ENCODE measurements around the gene HPS6.
"Not testable (repeated sequence)": the region's sequence is repeated elsewhere in the genome, so short reads cannot be mapped to it uniquely, and the experiment has no call there.

HPS6 gene

DNA sequence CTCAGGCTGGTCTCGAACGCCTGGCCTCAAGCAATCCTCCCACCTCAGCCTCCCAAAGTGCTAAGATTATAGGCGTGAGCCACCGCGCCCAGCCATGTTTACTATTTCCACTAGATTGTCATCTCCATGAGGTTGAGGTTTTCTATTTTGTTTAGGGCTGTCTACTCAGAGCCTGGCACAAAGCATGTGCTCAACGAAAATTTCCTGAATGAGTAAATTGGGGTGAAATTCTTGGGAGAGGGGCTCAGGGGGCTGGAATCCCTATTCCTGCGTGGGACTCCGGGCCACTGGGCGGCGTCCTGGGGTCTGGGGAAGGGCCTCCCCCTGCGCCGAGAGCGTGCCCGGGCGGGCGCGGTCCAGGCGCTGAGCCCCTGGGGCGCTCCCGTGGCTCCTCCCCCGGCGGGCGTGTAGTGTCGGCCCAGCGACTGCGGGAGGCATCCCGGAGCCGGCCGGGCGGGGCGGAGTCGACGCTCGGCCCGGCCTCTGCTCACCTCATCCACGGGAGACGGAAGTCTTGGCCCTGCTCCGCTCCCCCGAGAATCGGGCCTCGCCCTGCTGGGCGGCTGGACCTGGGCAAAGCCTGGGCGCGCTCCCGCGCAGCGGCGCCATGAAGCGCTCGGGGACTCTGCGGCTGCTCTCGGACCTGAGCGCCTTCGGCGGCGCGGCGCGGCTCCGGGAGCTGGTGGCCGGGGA, at the start of gene HPS6:
Gene HPS6 (plus strand): TSS at position 482 of the 693 bp plus-strand sequence. CDS start 126 bp downstream, at position 608.
- peak; percentile 89 for DNase-seq (ENCODE audit: low read depth)

DNA sequence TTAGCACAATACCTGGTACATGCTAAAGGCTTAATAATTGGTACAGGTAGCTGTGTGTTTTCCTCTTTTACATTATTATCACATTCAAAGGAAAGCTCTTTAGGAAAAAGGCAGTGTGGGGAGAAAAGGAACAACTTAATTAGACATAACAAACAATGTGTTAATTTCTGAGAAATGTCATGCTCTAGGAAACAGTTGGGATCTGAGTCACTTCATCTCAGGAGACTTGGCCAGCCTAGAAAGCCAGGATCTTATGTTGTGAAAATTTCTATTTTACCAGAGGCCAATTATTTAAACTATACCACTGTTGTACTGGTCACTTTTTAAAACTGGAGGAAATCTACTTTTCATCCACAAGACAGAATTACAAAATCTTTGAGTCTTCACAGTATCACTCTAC, 48.7 kb upstream of the HPS6 start:
- DNase-seq (ENCODE audit: low read depth) = no peak

DNA sequence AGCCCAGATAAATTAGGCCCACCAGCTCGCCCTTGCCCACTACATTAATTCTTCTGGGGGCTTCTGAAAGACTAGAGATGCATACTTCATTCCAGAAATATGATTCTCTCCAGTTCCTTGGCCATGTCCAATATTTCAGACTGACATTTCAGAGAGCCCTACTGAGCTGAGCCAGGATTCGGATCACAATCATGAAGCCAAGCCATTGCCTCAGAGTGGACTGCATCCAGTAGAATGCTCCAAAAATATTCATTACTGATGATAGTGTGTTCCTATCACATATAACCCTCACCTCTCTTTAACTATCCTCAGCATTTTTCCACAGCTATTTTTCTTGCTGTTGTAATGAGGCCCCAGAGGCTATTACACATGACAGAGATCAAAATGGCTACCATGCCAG, 47.9 kb upstream of the HPS6 start:
- no peak for DNase-seq (ENCODE audit: low read depth)

DNA sequence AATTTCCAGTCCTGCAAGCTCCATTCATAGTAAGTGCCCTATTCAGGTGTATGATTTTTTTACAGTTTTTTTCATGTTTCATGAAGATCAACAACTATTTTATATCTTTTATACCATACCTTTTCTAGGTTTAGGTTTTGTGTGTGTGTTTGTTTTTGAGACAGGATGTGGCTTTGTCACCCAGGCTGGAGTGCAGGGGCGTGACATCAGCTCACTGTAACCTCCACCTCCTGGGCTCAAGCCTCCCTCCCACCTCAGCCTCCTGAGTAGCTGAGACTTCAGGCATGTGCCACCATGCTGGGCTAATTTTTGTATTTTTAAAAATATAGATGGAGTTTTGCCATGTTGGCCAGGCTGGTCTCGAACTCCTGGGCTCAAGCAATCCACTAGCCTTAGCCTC, 44.2 kb upstream of the HPS6 start:
- DNase-seq (ENCODE audit: low read depth) = no peak

- DNase-seq (ENCODE audit: low read depth) = no peak
These were observed 40.4 kb upstream of the HPS6 start for GRCh38 chr10:102024799-102025198.

DNA sequence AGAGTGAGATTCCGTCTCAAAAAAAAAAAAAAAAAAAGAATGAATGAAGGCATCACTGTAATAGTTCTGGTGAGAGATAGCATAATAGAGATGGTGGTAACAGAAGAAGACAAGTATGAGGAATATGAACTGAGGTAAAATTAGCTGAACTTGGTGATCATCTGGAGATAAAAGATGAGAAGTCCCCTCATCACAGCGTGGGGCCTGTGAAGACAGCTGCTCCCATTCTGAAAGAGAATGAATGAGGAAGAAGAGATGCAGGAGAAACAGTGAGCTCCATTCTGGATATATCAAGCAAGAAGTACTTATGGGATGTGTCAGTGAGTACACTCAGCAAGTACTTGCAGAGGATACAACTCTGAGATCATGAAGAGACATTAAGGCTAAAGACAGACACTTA, 37.9 kb upstream of the HPS6 start:
- no peak for DNase-seq (ENCODE audit: low read depth)

- DNase-seq (ENCODE audit: low read depth) = no peak
These were observed 31.4 kb upstream of the HPS6 start for GRCh38 chr10:102033787-102034186.

- not testable (repeated sequence) for DNase-seq (ENCODE audit: low read depth)
These were observed 29.3 kb upstream of the HPS6 start for GRCh38 chr10:102035807-102036206.

DNA sequence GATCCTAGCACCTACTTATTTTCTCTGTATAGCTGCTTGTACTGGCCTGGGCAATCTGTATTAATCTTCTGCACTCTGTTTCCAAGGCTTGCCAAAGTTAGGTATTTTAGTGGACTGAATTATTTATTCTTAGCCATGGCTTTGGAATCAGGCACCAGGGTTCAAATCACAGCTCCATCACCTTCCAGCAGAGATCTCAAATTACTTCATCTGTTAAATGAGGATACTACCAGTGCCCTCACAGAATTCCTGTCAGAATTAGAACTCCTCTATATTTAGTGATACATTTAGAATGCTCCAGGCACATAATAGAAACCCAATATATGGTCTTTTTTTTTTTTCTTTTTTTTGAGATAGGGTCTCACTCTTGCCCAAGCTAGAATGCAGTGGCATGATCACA, 26.7 kb upstream of the HPS6 start:
- no peak for DNase-seq (ENCODE audit: low read depth)

DNA sequence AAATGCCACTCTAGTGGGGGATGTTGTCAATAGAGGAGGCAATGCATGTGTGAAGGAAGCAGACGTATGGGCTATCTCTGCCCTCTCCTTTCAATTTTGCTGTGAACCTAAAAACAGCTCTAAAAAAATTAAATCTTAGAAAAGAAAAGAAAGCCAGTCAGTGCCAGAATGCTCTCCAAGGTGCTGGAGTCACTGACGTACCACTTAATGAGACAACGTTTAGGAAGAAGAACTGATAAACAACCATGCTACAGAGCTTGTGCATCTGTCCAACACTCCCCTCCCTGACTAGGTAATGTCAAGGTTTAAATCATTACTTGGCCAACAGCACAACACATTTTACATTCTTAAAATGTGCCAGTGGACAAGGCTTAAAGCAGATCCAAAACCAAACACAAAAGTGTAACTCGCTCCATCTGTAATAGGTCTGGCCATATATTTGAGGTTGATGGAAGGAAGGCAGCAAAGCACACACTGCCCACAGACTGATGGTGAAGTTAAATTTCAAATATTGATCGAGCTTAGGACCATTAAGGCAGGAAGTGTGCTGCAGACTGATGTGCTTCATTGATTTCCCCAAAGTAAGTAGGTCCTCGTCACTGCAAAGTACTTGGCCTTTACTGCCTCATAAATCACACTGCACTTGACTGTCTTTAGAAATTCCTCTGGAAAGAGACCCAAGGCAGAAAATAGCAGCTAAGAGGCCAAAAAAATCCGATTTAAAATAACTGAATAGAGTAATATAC, 24.7 kb upstream of the HPS6 start:
- DNase-seq (ENCODE audit: low read depth) = no peak

DNA sequence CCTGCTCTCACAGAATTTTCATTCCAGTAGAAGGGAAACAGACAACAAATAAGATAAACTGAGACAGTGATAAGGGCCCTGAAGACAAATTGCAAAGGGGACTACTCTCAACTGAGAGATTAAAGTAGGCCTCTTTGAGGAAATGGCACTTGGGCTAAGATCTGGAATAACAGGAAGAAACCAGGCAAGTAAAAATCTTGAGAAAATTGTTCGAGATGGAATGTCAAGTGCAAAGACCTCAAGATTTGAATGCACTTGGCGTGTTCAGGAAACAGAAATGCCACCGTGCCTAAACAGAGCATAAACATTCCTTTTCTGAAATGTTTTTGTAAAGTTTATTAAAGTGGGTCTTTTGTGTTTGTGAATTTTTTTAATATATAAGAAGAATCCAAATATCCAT, 19.9 kb upstream of the HPS6 start:
- no peak for DNase-seq (ENCODE audit: low read depth)

GRCh38 chr10:102046095-102046494, 19.1 kb upstream of the HPS6 start:
- DNase-seq (ENCODE audit: low read depth) = no peak

DNA sequence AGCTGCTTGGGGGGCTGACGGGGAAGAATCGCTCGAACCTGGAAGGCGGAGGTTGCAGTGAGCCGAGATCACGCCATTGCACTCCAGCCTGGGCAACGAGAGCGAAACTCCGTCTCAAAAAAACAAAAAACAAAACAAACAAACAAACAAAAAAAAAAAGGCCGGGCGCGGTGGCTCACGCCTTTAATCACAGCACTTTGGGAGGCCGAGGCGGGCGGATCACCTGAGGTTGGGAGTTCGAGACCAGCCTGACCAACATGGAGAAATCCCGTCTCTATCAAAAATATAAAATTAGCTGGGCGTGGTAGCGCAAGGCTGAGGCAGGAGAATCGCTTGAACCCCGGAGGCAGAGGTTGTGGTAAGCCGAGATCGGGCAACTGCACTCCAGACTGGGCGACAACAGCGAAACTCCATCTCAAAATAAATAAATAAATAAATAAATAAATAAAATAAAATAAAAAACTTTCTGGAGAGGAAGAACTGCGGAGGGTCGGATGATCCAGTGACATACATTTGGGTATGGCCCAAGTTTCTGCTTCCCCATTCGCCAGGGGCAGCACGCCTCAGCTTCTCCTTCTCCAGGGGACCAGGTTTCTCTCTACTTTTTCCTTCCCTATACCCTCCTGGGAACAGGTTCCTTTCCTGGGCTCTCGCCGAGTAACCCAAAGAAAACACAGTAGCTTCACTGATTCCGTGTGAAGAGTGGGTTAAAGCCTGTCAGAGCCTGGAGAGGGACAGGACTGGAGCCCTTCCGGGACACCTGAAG, 10.1 kb upstream of the HPS6 start:
- not testable (repeated sequence) for DNase-seq (ENCODE audit: low read depth)

DNA sequence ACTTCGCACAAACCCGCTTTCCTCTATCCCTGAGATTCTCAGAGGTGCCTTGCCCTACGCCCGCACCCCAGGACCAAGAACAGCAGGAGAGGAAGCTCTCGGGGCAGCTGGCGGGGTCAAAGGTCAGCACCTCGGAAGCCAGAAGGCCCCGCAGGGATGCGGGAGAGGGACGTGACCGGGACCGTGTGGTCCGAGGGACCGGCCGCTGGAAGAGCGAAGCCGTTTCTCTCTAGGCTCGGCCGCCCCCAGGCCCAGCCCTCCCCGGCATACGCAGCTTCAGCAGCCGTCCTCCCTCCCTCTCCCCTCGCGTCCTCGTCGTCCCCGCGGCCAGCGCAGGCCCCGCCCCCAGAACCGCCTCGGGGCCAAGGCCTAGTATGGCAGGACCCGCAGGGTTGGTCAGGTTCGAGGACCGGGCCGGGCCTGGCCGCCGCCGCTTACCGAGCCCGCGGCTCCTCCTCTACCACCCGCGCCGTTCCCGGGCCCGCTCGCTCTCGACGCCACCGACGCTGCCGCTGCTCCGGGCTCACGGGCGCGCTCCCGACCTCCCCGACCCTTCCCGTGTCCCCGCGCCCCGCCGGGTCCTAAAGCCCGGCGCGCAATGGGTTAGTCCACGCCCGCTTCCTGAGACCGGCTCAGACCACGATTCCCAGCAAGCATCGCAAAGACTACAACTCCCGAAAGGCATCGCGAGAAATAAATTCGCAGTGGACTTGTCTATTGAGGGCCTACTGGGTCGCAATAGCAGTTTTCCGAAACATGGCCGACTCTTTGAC, 9.3 kb upstream of the HPS6 start, which contains the start of gene ARMH3:
Gene ARMH3 (minus strand): TSS at position 527 of the 773 bp plus-strand sequence. CDS start 16,059 bp downstream, outside the sequence.
- peak; percentile 98 for DNase-seq (ENCODE audit: low read depth)

DNA sequence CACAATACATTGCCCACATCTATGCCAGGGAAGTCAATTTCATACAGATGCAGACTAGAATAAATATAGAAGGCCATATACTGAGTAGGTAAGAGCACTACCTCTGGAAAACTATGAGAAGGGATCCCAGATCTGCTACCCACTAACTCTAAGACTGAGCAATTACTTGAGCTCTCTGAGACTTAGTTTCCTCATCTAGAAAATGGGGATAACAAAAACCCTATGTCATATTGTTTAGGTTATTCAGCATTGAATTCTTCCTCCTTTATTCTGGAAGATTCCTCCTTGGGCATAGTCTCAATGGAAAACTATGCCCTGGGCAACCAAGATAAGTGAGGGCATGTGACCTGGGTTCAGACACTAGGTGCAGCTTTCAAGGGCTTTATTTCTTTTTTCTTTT, 5.2 kb upstream of the HPS6 start:
- no peak for DNase-seq (ENCODE audit: low read depth)

DNA sequence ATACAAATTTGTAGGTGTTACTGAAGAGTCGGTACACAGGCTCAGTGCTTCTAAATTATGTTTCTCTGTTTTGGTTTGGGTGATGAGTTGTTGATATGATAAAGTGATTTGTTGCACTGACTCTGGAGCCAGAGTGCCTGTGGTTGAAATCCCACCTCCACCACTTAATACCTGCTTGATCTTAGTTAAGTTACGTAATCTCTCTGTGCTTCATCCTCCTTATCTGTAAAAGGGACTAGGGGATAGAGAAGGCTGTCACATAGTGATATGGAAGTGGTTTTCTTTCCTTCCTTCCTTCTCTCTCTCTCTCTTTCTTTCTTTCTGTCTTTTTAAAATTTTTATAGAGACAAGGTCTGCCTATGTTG, 664 bp upstream of the HPS6 start:
- no peak for DNase-seq (ENCODE audit: low read depth)

- DNase-seq (ENCODE audit: low read depth) = no peak
These were observed 631 bp downstream of the HPS6 start for GRCh38 chr10:102065561-102066398.

DNA sequence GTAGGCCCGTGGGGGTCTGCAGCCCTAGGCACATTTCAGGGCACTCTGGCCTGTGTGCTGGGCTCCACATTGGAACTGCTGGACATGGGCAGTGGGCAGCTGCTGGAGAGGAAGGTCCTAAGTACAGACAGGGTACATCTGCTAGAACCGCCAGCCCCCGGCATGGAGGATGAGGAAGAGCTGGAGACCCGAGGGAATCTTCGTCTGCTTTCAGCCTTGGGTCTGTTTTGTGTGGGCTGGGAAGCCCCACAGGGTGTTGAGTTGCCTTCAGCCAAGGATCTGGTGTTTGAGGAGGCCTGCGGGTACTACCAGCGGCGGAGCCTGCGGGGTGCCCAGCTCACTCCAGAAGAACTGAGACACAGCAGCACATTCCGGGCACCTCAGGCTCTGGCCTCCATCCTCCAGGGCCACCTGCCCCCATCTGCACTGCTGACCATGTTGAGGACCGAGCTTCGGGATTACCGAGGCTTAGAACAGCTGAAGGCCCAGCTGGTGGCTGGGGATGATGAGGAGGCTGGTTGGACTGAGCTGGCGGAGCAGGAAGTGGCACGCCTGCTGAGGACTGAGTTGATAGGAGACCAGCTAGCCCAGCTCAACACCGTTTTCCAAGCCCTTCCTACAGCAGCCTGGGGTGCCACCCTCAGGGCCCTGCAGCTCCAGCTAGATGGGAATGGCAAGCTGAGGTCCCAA, 1.4 kb downstream of the HPS6 start:
- DNase-seq (ENCODE audit: low read depth) = no peak

DNA sequence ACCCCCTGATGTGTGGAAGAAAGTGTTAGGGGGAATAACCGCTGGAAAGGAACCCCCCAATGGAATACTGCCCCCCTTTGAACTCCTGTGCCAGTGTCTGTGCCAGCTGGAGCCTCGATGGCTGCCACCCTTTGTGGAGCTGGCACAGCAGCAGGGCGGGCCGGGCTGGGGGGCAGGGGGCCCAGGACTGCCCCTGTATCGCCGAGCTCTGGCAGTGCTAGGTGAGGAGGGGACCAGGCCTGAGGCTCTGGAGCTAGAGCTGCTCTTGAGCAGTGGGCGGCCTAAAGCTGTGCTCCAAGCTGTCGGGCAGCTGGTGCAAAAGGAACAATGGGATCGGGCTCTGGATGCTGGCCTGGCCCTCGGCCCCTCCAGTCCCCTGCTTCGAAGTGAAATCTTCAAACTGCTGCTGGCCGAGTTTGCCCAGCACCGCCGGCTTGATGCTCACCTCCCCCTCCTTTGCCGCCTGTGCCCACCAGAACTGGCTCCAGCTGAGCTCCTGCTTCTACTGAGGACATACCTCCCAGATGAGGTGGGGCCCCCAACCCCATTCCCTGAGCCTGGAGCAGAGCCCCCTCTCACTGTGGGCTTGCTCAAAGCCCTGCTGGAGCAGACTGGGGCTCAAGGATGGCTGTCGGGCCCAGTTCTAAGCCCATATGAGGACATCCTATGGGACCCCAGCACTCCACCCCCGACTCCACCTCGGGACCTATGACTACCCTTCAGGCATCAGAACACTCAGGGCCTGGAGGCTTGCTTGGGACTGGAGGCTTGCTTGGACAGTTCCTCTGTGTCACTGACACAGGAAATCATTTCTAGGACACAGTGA, 2.2 kb downstream of the HPS6 start:
- DNase-seq (ENCODE audit: low read depth) = no peak

GRCh38 chr10:102068216-102068615, 3.1 kb downstream of the HPS6 start:
- no peak for DNase-seq (ENCODE audit: low read depth)

Measured in CMK (cell line).